Activated CD4-positive, alpha-beta T cell treated with anti-CD3 and anti-CD28 coated beads, Interleukin-2, amount 50 U/mL, for 4 hours (primary cell): Measurements from ENCODE around the gene ALG13.
"Not testable (repeated sequence)": the region's sequence is repeated elsewhere in the genome, so short reads cannot be mapped to it uniquely, and the experiment has no call there.

Source experiments
- DNase-seq, 2 experiments: peaks; one replicate each; pipeline ENCODE4 v3.0.0-alpha.2; 2020

The ALG13 gene

GRCh38 chrX:111761578-111762135 is 80.7 kb downstream of the ALG13 start:
- no peak for DNase-seq

GRCh38 chrX:111778591-111778990 is 97.6 kb downstream of the ALG13 start:
- no peak for DNase-seq

GRCh38 chrX:111779582-111779981 is 98.6 kb downstream of the ALG13 start:
- DNase-seq, result no peak

- DNase-seq, result no peak
Observed at GRCh38 chrX:111784667-111785066, 103.7 kb downstream of the ALG13 start.

- DNase-seq, result not testable (repeated sequence)
Observed at GRCh38 chrX:111790054-111790453, 109.1 kb downstream of the ALG13 start.
